Stimulated activated CD8-positive, alpha-beta memory T cell treated with anti-CD3 and anti-CD28 coated beads, Interleukin-12 subunit alpha, Interleukin-12 subunit beta, amount 100 ng/mL, for 24 hours (primary cell): ENCODE measurements around the gene LRRC8E.

Experiments
- DNase-seq: peaks from one replicate; pipeline ENCODE4 v3.0.0-alpha.2; 2020; ENCODE audit errors: extremely low read depth

The LRRC8E gene

GRCh38 chr19:7868326-7868670 lies 20.0 kb upstream of the LRRC8E start:
- no peak for DNase-seq

DNA sequence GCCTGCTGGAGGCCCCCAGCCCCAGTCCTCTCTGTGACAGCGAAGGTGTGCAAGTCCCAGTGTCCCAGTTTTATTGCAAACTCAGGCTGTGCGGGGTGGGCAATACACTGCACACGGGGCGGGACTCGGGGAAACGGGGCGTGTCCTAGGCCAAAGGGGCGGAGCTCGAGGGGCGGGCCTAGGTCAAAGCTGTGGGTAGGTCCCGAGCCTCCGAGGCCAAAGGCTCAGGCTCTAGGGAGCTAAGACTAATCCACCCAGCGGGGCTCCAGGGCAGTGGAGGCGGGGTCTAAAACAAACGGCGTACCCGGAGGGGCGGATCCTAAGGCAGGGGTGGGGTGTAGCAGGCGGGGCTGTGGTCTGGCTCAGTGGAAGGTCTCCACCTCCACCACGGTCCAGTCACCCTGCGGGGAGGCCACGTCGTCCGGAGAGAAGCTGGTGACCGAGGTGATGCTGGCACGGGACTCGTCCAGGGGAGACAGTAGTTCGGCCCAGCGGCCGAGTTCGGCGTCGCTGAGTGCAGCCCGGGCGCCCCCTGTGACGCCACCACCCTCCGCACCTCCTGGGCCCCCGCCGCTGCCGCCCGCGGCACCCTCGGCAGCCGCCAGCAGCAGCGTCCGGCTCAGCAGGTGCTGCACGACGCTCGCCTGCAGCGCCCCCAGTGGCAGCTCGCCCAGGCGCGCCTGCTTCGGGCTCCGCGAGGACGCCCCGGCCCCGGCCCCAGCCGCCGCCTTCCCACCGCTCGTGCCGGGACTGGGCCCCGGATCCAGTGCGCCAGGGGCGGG lies 19.4 kb upstream of the LRRC8E start:
- peak; percentile 54 for DNase-seq

- DNase-seq, result no peak
Observed at GRCh38 chr19:7869453-7869909, 18.8 kb upstream of the LRRC8E start.

DNA sequence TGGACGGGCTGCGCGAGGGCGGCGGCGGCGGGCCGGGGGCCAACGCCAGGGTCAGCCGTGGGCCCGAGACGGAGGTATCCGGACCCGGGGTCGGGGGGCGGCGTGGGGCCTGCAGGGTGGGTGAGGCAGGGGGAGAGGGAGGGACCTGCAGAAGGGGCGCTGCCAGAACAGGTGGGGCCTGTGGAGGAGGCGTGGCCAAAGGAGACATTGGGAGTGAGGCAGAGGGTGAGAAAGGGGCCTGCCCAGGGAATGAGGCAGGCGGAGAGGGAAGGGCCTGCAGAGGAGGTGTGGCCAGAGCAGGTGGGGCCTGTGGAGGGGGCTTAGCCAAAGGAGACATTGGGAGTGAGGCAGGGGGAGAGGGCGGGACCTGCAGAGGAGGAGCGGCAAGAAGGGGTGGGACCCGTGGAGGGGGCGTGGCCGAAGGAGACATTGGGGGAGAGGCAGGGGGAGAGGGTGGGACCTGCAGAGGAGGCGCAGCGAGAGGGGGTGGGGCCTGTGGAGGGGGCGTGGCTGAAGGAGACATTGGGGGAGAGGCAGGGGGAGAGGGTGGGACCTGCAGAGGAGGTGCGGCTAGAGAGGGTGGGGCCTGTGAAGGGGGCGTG lies 18.3 kb upstream of the LRRC8E start:
- DNase-seq, result no peak

GRCh38 chr19:7870571-7871436 lies 17.5 kb upstream of the LRRC8E start:
- no peak for DNase-seq

DNA sequence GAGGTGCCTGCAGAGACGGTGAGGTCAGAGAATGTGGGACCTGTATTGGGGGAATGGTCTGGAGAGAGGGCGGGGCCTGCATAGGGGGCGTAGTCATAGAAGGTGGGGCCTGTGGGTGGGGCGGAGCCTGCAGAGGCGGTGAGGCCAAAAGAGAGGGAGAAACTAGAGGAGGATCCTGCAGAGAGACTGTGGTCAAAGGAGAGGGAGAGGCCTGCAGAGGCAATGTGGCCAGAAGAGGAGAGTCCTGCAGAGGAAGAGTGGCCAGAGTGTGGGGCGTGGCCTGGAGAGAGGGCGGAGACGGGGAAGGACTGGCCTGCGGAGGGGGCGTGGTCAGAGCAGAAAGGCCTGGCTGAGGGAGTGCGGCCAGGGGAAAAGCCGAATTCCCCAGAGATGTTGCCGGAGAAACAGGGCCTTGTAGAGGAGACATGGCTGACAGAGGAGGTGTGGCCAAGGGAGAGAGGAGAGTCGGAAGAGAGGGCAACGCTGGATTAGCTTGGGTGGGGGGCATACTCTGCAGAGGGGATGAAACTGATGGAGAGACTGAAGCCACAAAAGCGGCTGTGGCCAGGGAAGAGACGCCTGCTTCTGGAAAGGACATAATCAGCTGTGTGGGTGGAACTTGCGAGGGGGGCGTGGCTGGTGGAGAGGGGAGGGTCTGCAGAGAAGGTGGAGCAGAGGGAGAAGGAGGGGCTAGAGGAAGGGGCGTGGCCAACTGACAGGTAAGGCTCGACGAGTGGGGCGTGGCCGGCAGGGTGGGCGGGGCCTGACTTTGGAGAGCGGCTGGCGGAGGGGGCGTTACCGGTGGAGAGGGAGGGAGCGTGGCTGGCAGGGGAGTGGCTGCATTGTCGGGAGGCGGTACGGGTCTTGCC lies 16.6 kb upstream of the LRRC8E start:
- peak; percentile 57 for DNase-seq

DNA sequence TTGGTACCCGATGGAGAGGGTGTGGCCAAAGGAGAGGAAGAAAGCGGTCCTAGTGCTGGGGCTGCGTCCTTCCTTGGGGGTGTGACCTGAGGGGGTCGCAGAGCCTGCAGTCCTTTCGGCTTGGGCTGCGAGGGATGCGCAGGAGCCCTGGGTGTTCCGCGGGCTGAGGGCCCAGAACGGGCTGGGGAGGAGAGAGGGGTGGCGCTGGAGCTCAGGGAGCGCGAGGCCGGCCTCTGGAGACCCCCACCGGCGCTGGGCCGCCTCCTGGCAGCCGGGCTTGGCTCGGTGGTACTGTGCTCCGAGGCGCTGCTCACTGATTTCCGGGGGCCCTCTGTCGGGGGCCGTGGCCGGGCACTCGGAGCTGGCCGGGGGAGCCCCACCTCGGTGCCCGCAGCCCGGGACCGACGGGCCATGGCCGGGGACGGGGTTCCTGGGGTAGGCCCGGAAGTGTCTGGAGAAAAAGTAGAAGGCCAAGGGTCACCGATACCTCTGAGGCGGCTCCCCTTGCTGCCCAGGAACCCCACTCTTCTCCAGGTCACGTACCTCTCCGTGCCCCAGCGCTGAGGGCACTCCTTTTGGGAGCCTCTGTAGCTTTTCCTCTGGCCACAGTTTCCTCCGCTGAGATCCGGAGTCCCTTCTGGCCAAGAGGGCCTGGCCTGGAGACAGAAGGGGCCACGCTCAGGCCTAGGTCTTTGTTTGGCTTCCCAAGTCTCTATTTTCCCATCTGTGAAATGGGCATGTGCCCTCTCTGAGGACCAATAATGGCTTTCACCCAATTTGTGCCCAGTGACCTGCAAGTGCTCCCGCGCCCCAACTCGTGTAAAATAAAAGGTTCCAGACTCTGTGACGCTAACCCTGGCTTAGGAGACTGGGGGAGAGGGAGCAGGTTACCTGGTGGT lies 15.8 kb upstream of the LRRC8E start:
- DNase-seq, result no peak

DNA sequence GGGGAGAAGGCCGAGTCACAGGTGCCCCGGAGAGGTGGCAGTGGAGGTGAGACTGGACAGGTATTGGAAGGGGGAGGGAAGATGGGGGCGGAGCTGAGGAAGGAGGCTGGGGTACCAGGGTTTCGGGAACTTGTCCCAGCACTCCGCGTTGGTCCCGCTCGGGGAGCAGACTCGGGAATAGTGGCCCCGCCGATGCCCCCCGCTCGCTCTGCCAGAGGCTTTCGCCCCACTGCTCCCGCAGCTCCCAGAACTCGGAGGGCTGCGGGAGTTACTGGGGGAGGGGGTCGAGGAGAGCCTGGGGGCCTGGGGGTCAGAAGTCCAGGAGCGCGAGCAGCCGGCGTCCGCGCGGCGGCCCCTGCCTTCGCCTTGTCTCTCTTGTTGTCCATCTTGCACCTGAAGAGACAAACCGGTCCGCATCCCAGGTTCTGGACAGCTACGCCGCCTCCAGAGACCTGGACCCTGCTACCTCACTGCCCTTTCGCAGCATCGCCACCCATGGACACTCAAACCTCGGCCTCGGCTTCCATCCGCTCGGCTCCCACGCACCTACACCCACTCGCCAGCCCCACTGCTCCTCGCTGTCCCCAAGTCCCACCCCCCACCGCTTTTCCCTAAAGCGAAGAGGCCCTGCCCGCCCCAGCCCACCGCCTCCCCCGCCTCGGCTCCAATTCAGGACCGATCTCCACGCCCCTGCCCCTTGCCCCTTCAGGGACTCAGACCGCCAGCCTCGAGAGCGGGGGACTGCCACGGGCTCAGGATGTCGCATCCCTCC lies 14.8 kb upstream of the LRRC8E start:
- DNase-seq, result no peak

- no peak for DNase-seq
Observed at GRCh38 chr19:7874076-7874896, 14.0 kb upstream of the LRRC8E start, which contains the start of gene PRR36. TSS of gene PRR36 (minus strand) at chr19:7874390. CDS start at chr19:7873689, 701 bp downstream.

GRCh38 chr19:7874897-7875273 lies 13.4 kb upstream of the LRRC8E start:
- no peak for DNase-seq

GRCh38 chr19:7877249-7877836 lies 11.0 kb upstream of the LRRC8E start:
- DNase-seq, result no peak

DNA sequence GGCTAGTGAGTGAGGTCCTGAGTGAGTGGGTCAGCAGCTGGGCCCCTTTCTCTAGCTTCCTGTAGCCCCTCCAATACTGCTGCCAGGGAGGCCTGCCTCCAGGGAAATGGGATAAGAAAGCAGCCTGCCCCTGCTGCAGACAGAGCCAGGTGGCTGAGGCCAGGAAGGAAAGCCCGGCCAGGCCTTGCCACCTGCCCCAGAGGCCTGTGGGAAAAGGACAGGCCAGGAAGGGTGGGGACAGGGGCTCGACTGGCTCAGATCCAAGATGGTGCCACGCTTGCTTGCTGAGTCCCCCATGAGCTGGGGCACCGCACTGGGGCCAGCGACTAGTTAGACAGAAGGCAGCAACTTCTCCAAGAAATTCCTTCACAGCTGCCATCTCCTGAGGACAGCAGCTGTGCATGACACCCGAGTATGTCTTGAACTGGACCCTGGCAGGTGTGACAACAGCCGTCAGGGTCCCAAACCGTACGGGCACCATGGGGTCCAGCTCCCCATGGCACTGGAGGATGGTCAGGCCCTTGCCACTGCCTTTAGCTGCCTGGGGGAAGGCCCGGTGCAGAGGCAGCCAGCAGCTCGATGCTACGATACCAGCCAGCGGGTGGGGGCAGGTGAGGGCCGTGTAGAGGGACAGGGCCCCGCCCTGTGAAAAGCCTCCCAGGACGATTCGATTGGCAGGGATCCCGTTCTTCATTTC lies 9.1 kb upstream of the LRRC8E start:
- DNase-seq, result no peak

GRCh38 chr19:7879836-7880235 lies 8.5 kb upstream of the LRRC8E start:
- DNase-seq, result no peak

DNA sequence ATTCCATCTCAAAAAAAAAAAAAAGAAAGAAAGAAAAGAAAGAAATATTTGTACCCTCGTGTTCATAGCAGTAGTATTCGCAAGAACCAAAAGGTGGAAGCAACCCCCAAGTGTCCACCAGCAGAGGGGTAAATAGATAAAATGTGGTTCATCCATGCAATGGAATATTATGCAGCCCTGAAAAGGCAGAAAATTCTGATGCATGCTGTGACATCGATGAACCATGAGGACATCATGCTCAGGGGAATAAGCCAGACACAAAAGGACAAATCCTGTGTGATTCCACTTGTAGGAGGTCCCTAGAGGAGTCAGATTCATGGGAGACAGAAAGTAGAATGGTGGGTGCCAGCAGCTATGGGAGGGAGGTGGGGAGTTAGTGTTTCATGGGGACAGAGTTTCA lies 6.4 kb upstream of the LRRC8E start:
- no peak for DNase-seq

GRCh38 chr19:7883105-7883504 lies 5.2 kb upstream of the LRRC8E start:
- DNase-seq, result no peak

DNA sequence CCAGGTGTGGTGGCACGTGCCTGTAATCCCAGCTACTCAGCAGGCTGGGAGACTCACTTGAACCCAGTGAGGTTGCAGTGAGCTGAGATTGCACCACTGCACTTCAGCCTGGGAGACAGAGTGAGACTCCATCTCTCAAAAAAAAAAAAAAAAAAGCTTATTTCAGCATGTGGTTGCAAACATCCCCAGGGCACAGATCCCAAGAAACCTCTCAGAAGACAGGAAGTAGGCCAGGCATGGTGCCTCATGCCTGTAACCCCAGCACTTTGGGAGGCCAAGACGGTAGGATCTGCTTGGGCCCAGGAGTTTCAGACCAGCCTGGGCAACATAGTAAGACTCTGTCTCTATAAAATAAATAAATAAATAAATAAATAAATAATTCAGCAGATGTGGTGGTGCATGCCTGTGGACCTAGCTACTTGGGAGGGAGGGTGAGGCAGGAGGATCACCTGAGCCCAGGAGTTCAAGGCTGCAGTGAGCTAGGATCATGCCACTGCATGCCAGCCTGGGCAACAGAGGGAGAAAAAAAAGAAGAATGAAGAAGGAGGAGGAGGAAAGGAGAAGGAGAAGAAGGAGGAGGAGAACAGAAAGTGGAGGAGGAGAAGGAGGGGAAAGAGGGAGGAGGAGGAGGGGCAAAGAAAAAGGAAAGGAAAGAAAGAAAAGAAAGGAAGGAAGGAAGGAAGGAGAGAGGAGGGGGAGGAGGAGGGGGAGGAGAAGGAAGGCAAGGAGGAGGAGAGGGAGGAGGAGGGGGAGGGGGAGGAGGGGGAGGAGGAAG lies 4.3 kb upstream of the LRRC8E start:
- DNase-seq, result no peak

DNA sequence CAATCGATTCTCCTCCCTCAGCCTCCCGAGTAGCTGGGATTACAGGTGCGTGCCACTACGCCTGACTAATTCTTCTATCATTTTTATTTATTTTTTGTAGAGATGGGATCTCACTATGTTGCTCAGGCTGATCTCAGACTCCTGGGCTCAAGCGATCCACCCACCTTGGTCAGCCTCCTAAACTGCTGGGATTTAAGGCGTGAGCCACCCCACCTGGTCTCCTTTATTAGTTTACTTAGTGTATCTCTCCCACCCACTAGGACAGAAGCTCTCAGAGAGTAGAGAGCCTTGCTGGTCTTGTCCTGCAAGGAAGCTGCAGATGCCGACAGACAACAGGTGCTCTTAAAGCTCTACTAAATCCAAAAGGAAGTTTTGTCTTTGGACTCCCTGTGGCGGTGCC lies 2.5 kb upstream of the LRRC8E start:
- DNase-seq, result no peak
